HPDE6-E6E7 (cell line): ENCODE results near the gene SERPINA5.
A peak's percentile ranks its signal among the peaks of the same experiment; 100 is the strongest.

Experiments used
- DNase-seq: peaks from one replicate; pipeline ENCODE4 v3.0.0; 2011; ENCODE audit warnings: missing footprints; ENCODE audit errors: extremely low spot score

SERPINA5 gene

GRCh38 chr14:94548999-94549985, 31.9 kb upstream of the SERPINA5 start:
- DNase-seq, result peak; percentile 45

GRCh38 chr14:94550041-94550440, 31.2 kb upstream of the SERPINA5 start:
- no peak for DNase-seq

DNA sequence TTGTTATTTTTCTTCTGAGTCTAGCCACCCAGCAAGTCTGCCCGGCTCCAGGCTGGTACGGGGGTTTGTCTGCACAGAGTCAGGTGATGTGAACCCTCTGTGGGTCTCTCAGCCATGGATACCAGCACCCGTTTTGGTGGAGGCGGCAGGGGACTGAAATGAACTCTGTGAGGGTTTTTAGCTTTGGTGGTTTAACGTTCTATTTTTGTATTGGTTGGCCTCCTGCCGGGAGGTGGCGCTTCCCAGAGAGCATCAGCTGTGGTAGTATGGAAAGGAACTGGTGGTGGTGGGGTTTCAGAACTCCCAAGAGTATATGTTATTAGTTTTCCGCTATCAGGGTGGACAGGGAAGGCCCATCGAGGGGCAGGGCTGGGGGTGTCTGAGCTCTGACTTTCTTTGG, 25.2 kb upstream of the SERPINA5 start:
- DNase-seq, result no peak

DNA sequence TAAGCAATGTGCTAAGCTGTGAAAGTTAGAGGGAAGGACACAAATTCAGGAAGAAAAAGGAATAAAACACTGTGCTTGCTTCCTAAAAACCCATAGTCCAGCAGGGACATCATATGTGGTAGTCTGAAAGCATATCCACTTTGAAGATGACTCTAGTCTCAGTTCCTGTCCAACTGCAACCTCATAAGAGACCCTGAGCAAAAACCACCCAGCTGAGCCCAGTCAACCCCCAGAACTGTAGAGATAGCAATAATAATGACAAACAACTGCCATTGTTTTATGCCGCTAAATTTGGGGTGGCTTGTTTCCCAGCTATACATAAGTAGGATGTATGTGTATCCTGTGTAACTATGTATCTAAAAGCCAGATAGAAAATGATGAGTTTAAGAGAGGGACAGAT, 23.9 kb upstream of the SERPINA5 start:
- no peak for DNase-seq

DNA sequence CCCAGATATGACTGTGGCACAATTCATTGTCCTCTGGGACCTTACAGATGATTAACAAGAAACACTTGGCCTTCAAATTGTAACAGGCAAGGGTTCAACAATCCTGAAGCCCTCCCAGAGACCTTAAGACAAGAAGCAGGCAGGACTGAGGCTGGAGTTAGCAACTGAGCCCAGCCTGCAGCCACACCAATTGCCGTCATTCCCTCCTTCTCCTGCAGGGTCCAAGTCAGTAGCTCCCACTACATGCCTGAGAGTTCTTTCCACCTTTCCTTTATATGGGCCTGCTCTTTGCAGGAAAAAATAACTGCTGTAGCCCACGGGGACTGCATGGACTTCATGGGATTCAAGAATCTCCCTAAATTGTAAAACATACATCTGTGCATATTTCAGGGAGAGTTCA, 22.4 kb upstream of the SERPINA5 start:
- no peak for DNase-seq

DNA sequence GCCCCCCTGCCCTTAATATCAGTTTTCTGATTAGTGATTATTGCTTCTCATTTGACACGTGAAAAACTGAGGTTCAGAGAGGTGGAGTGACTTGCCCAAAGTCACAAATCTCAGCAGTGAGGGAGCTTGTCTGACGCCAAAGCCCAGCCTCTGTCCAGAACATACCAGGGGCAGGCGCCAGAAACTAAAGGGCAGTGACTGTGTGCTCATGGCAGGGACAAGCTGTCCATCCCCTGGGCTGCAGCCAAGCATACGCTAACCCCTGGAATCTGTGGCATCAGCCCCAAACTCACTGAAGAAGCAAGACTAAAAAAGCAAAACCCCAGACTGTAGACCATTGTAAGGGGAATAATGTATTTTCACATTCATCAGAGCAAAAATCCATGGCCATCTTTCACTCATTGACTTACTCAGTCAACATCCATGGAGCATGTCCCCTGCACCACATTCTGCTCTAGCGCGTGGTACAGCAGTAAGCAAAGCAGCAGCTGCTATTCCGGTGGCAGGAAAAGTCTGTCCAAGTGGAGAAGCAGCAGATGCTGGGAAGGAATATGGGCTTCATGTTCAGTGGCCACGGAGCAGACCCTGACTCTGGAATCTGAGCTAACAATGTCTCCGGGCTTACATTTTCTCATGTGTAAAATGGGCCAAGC, 21.5 kb upstream of the SERPINA5 start:
- no peak for DNase-seq

- DNase-seq, result no peak
Observed at GRCh38 chr14:94560291-94560665, 20.9 kb upstream of the SERPINA5 start.

- no peak for DNase-seq
Observed at GRCh38 chr14:94560751-94561655, 20.2 kb upstream of the SERPINA5 start, which contains the start of gene SERPINA4. SERPINA4 (plus strand) TSS chr14:94561442; CDS start chr14:94563483, 2,041 bp downstream.

GRCh38 chr14:94561656-94562010, 19.6 kb upstream of the SERPINA5 start:
- DNase-seq, result no peak

- no peak for DNase-seq
Observed at GRCh38 chr14:94562022-94562421, 19.2 kb upstream of the SERPINA5 start.

- DNase-seq, result no peak
Observed at GRCh38 chr14:94562941-94563883, 18.0 kb upstream of the SERPINA5 start.

DNA sequence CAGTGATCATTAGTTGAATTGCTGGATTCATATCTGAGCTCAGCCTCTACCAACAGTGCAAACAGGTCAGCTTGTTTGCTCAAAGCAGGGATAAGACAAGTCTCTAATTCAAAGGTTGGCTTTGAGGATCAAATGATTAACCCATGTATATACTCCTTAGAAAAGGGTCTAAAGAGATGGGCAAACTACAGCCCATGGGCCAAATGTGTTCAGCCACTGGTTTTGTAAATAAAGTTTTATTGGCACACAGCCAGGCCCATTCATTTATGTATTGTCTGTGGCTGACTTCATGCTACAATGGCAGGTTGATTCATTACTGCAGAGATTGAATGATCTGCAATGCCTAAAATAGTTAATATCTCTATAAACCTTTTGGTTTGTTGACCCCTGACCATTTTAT, 16.8 kb upstream of the SERPINA5 start:
- no peak for DNase-seq

DNA sequence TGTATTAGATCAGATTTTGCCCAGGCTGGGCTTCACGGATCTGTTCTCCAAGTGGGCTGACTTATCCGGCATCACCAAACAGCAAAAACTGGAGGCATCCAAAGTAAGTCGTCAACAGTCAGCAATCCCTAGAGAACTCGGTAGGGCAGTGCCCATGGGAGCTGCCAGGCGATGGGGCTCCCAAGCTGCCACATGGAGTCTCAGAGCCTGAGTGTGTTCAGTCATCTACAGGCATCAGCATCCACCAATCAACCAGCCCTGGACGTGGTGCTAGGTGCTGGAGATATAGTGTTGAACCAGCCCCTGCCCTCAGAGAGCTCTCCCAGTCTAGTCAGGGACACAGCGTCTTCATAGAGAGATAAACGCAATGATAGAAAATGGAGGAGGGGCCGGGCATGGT, 13.0 kb upstream of the SERPINA5 start:
- DNase-seq, result no peak

DNA sequence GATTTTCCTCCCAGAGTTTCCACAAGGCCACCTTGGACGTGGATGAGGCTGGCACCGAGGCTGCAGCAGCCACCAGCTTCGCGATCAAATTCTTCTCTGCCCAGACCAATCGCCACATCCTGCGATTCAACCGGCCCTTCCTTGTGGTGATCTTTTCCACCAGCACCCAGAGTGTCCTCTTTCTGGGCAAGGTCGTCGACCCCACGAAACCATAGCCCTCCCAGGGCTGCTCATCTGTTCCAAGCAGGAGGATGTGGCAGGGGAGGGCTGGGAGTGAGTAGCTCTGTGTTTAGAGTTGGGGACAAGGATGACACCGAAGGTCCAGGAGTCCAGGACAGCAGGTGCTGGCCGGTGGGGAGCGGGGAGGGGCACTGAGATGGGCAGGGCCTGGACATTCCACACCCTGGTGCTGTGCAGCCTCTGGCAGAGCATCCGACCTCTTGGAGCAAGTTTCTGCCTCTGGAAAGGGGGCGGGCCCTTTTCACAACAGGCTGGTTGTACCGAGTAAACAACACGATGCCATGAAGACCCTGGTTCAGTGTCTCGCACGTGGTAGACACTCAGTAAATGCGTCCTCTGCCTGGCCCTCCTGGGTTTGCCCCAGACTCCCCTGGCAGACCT, 11.7 kb upstream of the SERPINA5 start:
- no peak for DNase-seq

GRCh38 chr14:94570002-94570400, 11.2 kb upstream of the SERPINA5 start:
- DNase-seq, result no peak

DNA sequence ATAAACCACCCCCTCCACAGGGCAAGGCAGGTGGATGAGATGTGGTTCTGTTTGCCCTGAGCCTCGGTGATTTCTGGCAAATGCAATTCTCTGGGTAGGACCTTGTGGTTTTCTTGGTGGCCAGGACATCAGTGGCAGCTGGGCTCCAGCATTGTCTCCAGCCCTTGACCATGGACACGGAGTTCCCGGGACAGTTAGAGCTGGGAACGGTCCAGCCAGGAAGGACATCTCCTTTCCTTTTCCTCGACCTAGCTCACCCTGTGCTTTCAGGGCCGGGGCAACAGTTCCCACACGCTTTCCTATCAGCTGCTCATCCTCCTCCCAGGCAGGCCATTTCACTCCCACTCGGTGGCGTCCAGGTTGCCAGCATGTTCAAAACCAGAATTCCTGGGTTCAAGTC, 10.8 kb upstream of the SERPINA5 start:
- no peak for DNase-seq

DNA sequence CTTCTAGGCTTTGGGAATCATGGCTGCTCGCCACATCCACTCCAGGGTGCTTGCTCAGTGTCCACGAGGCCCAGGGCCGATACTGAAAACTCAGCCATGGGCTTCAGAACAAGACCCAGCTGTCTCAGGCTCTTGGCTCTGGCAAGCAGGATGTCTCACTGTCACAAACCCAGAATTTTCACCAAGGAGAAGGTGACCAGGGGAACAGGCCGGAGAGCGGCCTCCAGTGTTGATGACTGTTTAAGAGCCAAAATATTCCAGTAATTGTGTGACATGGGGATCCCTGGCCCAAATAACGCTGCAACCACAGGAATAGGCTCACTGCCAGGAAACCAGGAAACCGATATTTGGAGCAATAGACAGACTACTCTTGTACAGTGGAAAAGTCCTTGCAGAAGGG, 9.8 kb upstream of the SERPINA5 start:
- DNase-seq, result no peak

- no peak for DNase-seq
Observed at GRCh38 chr14:94571950-94572349, 9.3 kb upstream of the SERPINA5 start.

GRCh38 chr14:94572637-94573303, 8.5 kb upstream of the SERPINA5 start:
- no peak for DNase-seq
